GM21360 (cell line): ENCODE measurements around the gene RALB.
"Not testable (repeated sequence)": the region's sequence is repeated elsewhere in the genome, so short reads cannot be mapped to it uniquely, and the experiment has no call there.

ENCODE experiments used
- ATAC-seq: cut with Tn5 transposase; IDR thresholded peaks from one replicate; pipeline ENCODE4 v1.9.1; 2021; ENCODE audit warnings: mild to moderate bottlenecking, moderate library complexity; ENCODE audit not compliant: unreplicated experiment

RALB gene

GRCh38 chr2:120224735-120225548, 27.7 kb upstream of the RALB start:
- no peak for ATAC-seq

- ATAC-seq: no peak
Measured at GRCh38 chr2:120225549-120226065, 27.0 kb upstream of the RALB start.

- ATAC-seq: no peak
Measured at GRCh38 chr2:120226316-120226715, 26.3 kb upstream of the RALB start.

- ATAC-seq: no peak
Measured at GRCh38 chr2:120227111-120227991, 25.3 kb upstream of the RALB start.

GRCh38 chr2:120228503-120228902, 24.1 kb upstream of the RALB start:
- ATAC-seq: no peak

- ATAC-seq: no peak
Measured at GRCh38 chr2:120229341-120229740, 23.3 kb upstream of the RALB start.

- no peak for ATAC-seq
Measured at GRCh38 chr2:120230515-120231471, 21.9 kb upstream of the RALB start.

- peak; percentile 8 for ATAC-seq
Measured at GRCh38 chr2:120231564-120231973, 21.1 kb upstream of the RALB start.

GRCh38 chr2:120231974-120232635, 20.5 kb upstream of the RALB start:
- peak; percentile 82 for ATAC-seq

- ATAC-seq: no peak
Measured at GRCh38 chr2:120233292-120233691, 19.4 kb upstream of the RALB start.

- not testable (repeated sequence) for ATAC-seq
Measured at GRCh38 chr2:120235158-120235557, 17.5 kb upstream of the RALB start.

- no peak for ATAC-seq
Measured at GRCh38 chr2:120235681-120236080, 17.0 kb upstream of the RALB start.

GRCh38 chr2:120236316-120236715, 16.3 kb upstream of the RALB start:
- no peak for ATAC-seq

- ATAC-seq: no peak
Measured at GRCh38 chr2:120236791-120237190, 15.9 kb upstream of the RALB start.

- ATAC-seq: no peak
Measured at GRCh38 chr2:120237491-120237902, 15.2 kb upstream of the RALB start.

- ATAC-seq: no peak
Measured at GRCh38 chr2:120238728-120239487, 13.7 kb upstream of the RALB start.

- ATAC-seq: no peak
Measured at GRCh38 chr2:120239488-120240287, 13.0 kb upstream of the RALB start.

GRCh38 chr2:120240901-120241429, 11.7 kb upstream of the RALB start:
- ATAC-seq: no peak
